ENCODE measurements around the gene ANO7. TPM values are rescaled to one million over a fixed set of nuclear protein-coding genes. Genes with fewer than 3 reads are reported as not detected.

Gene ANO7
- polyA plus RNA-seq, 1 of the 3 experiments (the other 2 are of a cell fraction) = 0.81 TPM

DNA sequence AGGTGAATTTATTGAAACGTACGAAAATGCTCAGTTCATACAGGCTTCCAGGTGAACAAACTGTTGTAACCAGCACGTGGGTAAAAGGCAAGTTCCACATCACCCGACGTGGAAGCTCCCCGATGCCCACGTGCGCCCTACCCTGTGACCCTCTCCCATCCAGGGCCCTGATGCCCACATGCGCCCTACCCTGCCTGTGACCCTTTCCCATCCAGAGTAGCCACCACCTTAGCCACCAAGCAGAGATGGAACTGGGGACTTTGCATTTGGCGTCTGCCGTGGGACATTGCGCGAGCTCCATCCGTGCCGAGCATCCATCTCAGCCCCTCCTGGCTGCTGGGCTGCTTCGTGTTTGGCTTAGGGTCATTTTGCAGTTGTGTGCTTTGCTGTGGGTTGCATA is 37.5 kb downstream of the ANO7 start:
- H3K27ac ChIP-seq (ENCODE audit: low read depth in 2 of 2, low read length in 1 of 2) = no peak overlapping the region
- no peak overlapping the region for H3K4me2 ChIP-seq
- no peak for DNase-seq
- H3K9ac ChIP-seq = no peak overlapping the region
- H3K9me2 ChIP-seq = no peaks in the 10 kb centered on the region
- no peaks in the 10 kb centered on the region for H3K79me2 ChIP-seq (ENCODE audit: insufficient read depth)
- 91% methylated on average over 16 of the region's 16 CpGs for WGBS (ENCODE audit: low lambda C conversion rate)
- H4K20me1 ChIP-seq (ENCODE audit: insufficient read depth) = peaks cover 31% of the 10 kb centered on the region
- H3K4me3 ChIP-seq (ENCODE audit: low read depth in 2 of 2, low read length in 1 of 2) = no peak overlapping the region
- no peaks in the 10 kb centered on the region for H3K9me3 ChIP-seq
- CTCF ChIA-PET = interaction anchor here (2.7 kb wide), 1 partner anchor 375 kb away, joined by 10 read pairs; no protein-coding TSS in a partner anchor
- TF ChIP-seq POLR2AphosphoS5 (IDR thresholded peaks at IDR 0.05; ENCODE audit: low read depth, low read length) (no peak), SMC3 (IDR thresholded peaks at IDR 0.05; ENCODE audit: low read depth, low read length) (no peak), GABPA (IDR thresholded peaks at IDR 0.05; ENCODE audit: low read depth) (no peak), RXRA (IDR thresholded peaks at IDR 0.05; ENCODE audit: borderline replicate concordance, low read depth) (no peak), USF1 (IDR thresholded peaks at IDR 0.05; ENCODE audit: borderline replicate concordance, low read depth) (no peak), EZH2phosphoT487 (IDR thresholded peaks at IDR 0.05; ENCODE audit: borderline replicate concordance, low read depth) (no peak), MXI1 (IDR thresholded peaks at IDR 0.05; ENCODE audit: low read depth, low read length) (no peak), ELF1 (IDR thresholded peaks at IDR 0.05) (no peak), CHD2 (IDR thresholded peaks at IDR 0.05; ENCODE audit: low read length, partially characterized antibody) (no peak)
- TF ChIP-seq, protein P1, sequence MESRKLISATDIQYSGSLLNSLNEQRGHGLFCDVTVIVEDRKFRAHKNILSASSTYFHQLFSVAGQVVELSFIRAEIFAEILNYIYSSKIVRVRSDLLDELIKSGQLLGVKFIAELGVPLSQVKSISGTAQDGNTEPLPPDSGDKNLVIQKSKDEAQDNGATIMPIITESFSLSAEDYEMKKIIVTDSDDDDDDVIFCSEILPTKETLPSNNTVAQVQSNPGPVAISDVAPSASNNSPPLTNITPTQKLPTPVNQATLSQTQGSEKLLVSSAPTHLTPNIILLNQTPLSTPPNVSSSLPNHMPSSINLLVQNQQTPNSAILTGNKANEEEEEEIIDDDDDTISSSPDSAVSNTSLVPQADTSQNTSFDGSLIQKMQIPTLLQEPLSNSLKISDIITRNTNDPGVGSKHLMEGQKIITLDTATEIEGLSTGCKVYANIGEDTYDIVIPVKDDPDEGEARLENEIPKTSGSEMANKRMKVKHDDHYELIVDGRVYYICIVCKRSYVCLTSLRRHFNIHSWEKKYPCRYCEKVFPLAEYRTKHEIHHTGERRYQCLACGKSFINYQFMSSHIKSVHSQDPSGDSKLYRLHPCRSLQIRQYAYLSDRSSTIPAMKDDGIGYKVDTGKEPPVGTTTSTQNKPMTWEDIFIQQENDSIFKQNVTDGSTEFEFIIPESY (IDR thresholded peaks at IDR 0.05; ENCODE audit: borderline replicate concordance, low read depth) = no peak
- TF ChIP-seq, protein P2, sequence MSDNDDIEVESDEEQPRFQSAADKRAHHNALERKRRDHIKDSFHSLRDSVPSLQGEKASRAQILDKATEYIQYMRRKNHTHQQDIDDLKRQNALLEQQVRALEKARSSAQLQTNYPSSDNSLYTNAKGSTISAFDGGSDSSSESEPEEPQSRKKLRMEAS (IDR thresholded peaks at IDR 0.05; ENCODE audit: low read depth) = no peak
- no peaks in the 10 kb centered on the region for H3K27me3 ChIP-seq (ENCODE audit: insufficient read depth)
- peaks cover 9 to 47% of the 10 kb centered on the region in 2 experiments for H3K36me3 ChIP-seq (replicated peaks in 1 of 2; ENCODE audit: control insufficient read depth in 1 of 2, insufficient read depth in 2 of 2, low read length in 1 of 2)
- H3K4me1 ChIP-seq (ENCODE audit: control insufficient read depth in 1 of 2, insufficient read depth in 2 of 2, low read depth in 1 of 2, low read length in 1 of 2) = peaks cover 9 to 26% of the 10 kb centered on the region in 2 experiments; a peak in 1 of 4 replicates
- H2AFZ ChIP-seq (ENCODE audit: low read depth) = no peak overlapping the region
- H3F3A ChIP-seq (replicated peaks; ENCODE audit: insufficient read depth) = peaks cover 19% of the 10 kb centered on the region
- POLR2A ChIA-PET = interaction anchor here (0.6 kb wide), 1 partner anchor 125 kb away, joined by 3 read pairs; no protein-coding TSS in a partner anchor

DNA sequence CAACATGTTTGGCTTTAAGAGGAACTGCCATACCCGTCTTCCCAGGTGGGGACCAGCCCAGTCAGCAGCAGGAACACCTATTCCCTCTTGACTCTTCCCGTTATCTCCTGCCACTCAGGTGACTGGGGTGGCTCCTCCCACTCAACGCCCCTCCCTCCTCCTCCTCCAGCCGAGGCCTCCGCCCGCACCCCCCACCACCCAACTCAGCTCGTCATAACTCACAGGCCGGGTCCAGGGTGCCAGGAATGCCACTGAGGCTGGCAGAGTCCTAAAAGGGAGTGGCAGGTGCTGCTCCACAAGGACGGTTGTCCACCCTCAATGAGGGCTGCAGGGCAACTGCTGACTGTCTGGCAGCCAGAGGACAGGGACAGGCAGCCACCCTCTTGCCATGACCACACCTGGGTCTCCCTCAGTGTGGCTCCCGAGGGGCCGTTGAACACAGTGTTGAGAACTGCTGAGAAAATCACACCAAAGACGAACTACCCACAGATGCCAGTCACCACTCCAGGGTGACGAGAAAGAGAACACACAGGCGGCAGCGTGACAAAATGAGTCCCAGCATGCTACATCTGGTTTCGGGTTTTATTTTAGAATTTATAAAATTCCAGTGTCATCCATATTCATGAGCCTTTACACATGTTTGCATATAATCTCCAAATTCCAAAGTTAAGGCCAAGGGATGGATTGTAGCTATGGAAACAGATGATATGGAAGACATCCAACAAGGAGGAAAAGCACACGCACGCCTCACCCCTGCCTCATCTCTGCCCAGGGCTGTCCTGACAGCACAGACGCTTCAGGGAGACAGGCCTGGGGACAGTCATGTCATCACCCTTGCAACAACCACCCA is 38.5 kb downstream of the ANO7 start:
- POLR2A ChIA-PET = no interaction called here
- H3K4me3 ChIP-seq (ENCODE audit: low read depth in 2 of 2, low read length in 1 of 2) = no peak overlapping the region
- no peak for DNase-seq
- 92% methylated on average over 18 of the region's 19 CpGs for WGBS (ENCODE audit: low lambda C conversion rate)
- H4K20me1 ChIP-seq (ENCODE audit: insufficient read depth) = peaks cover 40% of the 10 kb centered on the region
- no peak overlapping the region for H3K9ac ChIP-seq
- H3F3A ChIP-seq (replicated peaks; ENCODE audit: insufficient read depth) = peaks cover 19% of the 10 kb centered on the region
- H3K27ac ChIP-seq (ENCODE audit: low read depth in 2 of 2, low read length in 1 of 2) = no peak overlapping the region
- CTCF ChIA-PET = interaction anchor here (1.3 kb wide), 1 partner anchor 88 kb away, joined by 3 read pairs; no protein-coding TSS in a partner anchor
- peaks cover 17 to 56% of the 10 kb centered on the region in 2 experiments for H3K36me3 ChIP-seq (replicated peaks in 1 of 2; ENCODE audit: control insufficient read depth in 1 of 2, insufficient read depth in 2 of 2, low read length in 1 of 2)
- no peaks in the 10 kb centered on the region for H3K9me3 ChIP-seq
- no peak overlapping the region for H3K4me2 ChIP-seq
- TF ChIP-seq EZH2phosphoT487 (IDR thresholded peaks at IDR 0.05; ENCODE audit: borderline replicate concordance, low read depth) = no peak
- no peak for TF ChIP-seq CHD2 (IDR thresholded peaks at IDR 0.05; ENCODE audit: low read length, partially characterized antibody)
- TF ChIP-seq RXRA (IDR thresholded peaks at IDR 0.05; ENCODE audit: borderline replicate concordance, low read depth) = no peak
- TF ChIP-seq, protein P1 (IDR thresholded peaks at IDR 0.05; ENCODE audit: borderline replicate concordance, low read depth) = no peak
- no peak for TF ChIP-seq FOSL2 (IDR thresholded peaks at IDR 0.05; ENCODE audit: borderline replicate concordance, low read depth)
- TF ChIP-seq PBX3 (IDR thresholded peaks at IDR 0.05) = no peak
- H3K4me1 ChIP-seq (ENCODE audit: control insufficient read depth in 1 of 2, insufficient read depth in 2 of 2, low read depth in 1 of 2, low read length in 1 of 2) = peaks cover 9 to 26% of the 10 kb centered on the region in 2 experiments; a peak in 1 of 4 replicates
- peaks cover 6% of the 10 kb centered on the region for H3K79me2 ChIP-seq (ENCODE audit: insufficient read depth)
- H2AFZ ChIP-seq (ENCODE audit: low read depth) = no peak overlapping the region
- no peaks in the 10 kb centered on the region for H3K9me2 ChIP-seq
- H3K27me3 ChIP-seq (ENCODE audit: insufficient read depth) = no peaks in the 10 kb centered on the region

Measured in SK-N-SH (cell line).